GM18526 (cell line): ENCODE results near the gene DACT2.

Experiments
- POLR2A ChIP-seq: IDR thresholded peaks from 3 replicates; pipeline ENCODE4 v1.6.1; 2011; ENCODE audit not compliant: insufficient read length; ENCODE audit errors: extremely low read depth

Gene DACT2

DNA sequence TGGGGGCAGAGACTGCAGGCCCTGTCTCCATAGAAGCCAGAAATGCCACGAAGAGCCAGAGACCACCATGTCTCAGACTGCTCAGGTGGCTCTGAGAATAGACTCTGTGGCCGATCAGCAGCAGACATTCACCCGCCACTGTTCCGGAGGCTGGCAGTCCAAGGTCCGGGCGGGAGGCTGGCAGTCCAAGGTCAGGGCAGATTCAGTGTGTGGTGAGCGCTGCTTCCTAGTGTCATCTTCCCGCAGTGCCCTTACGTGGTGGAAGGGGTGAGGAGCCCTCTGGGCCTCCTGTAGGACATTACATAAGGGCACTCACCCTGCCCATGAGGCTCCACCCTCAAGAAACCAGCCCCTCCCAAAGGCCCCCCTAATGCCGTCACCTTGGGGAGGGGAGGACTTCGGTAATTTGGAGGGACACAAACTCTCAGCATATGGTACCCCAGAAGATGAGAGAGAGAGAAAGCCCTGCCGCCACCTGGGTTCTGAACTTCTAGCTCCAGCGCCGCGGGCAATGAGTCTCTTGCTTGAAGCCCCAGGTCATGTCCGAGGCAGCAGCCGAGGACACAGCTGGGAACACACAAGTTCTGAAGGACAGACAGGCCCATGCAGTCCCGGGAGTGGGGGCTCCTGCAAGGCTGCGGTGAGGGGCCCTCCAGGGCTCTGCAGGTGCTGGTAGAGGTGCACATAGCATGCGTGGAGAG, 36.4 kb downstream of the DACT2 start:
- no peak for TF ChIP-seq POLR2A

DNA sequence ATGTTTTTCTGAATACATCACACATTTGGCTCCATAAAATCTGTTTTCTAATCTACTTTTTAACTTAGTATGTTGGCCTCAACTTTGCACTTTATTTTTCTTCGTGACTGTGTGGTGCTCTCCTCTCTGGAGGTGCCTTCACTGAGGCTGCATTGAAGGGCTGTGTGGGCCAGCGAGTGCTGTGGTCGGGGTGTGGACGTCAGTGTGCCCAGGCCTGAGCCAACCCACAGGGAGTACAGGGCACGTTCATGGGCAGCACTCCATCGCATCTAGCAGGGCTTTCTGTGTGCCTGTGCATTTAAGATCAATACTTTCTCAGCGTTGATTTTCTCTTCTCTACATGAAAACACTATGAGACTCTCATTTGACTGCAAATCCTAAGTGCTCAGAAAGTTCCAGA, 37.8 kb downstream of the DACT2 start:
- no peak for TF ChIP-seq POLR2A

DNA sequence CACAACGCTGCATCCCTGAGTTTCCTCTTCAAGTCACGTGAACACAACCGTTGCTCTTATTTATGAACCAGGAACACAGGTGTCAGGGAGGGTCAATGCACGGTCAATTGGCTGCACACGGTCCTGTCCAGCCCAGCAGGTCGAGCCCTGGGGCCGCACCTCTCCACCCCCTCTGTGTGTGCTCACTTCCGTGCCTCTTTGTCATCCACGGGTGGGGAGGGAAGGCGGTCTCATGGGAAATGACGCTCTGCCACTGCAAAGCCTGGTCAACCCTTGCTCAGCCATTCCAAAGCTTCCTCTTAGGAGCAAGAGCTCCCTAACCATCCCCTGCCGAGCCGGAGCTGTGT, 38.7 kb downstream of the DACT2 start:
- TF ChIP-seq POLR2A, result no peak

DNA sequence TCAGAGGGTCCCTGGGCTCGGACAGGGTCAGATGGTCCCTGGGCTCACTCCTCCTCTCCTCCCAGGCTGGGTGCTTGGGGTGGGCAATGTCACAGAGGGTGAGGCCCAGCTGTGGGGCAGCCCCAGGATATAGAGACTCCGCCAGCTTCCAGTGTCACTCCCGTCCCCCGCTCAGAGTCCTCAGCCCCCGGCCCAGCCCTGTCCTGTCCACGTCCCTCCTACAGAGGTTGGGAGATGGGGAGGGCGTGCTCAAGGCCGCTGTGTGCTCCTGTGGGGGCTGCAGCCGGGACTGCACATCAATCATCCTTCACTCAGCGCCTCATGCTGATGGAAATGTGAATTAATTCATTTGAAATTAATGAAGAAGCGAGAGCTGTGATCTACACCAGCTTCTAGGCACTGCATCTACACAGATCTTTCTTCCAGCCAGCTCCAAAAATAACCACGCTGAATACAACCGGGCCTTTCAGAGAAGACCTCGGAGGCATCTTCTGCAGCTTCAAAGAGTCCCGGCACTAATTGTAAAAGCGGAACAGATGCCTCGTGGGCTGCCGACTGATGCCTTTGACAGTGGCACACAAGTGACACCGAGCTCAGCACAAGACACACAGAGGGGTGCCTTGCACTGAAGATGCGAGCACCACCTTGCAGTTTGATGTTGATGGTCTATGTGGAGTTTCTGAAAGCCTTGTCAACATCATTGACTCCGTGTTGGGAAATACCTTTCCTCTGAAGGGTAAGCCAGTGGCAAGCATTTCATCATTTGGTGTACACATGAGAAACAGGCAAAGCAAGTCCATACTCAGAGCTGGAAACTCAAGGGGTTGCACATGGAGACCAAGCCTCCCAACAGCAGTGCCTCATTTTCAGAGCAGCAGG, 39.3 kb downstream of the DACT2 start:
- TF ChIP-seq POLR2A, result no peak

DNA sequence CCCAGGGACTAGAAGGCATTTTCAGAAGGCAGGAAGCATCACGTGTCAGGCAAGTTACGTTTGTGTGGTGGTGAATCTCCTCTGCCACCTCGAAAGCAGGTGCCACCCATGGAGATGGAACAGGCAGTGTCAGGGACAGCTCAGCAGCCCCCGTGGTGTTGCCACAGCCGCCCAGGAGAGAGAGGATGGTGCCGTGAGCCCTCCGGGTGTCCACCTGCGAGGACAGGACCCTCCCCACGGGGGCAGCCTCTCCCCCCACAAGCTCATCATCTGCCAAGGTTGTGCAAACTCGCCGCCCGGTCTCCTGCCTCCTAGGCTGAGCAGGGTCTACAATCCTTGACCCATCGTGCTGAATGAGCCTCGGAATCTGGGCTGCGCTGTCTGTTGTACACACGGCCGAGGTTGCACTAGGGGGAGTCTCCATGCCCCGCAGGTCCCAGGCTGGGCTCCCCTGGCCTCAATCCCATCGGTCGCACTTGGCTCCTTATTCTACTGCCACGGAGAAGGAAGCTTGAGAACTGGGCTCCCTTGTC, 40.1 kb downstream of the DACT2 start:
- TF ChIP-seq POLR2A, result no peak

DNA sequence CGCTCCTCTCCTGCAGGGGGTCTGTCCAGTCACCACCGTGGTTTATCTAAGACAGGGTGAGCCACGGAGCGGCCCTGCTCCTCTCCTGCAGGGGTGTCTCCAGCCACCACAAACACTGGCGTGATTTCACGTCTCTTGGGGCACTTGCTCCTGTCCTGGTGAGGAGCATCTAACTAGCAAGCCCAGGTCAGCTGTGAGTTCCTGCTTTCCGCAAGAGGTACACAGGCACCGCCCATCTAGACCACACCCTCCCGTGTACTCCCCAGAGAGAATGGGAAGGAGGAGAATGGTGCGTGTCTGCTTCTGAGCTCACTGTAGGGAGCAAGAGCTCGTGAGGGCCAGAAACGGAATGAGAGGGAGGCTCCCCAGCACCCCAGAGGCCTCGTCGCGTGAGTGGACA, 40.7 kb downstream of the DACT2 start:
- TF ChIP-seq POLR2A, result no peak

DNA sequence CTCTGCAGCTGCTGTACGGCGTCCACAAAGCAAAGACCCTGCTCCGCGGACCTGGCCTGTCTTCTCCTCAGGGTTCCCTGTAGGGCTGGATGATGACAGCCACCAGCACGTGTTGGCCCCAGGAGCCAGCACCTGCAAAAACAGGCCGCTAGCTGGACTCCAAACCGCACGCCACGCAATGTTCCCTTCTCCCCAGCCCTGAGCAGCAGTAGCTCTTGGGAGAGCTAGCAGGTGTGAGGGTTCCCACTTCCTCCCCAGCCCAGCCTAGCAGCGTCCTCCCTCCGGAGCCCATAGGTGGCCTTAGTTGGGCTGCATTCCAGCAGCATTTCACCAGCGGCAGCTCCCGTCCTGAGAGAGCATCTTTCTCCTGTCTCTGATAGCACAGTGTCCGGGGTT, 42.3 kb downstream of the DACT2 start:
- TF ChIP-seq POLR2A, result no peak

DNA sequence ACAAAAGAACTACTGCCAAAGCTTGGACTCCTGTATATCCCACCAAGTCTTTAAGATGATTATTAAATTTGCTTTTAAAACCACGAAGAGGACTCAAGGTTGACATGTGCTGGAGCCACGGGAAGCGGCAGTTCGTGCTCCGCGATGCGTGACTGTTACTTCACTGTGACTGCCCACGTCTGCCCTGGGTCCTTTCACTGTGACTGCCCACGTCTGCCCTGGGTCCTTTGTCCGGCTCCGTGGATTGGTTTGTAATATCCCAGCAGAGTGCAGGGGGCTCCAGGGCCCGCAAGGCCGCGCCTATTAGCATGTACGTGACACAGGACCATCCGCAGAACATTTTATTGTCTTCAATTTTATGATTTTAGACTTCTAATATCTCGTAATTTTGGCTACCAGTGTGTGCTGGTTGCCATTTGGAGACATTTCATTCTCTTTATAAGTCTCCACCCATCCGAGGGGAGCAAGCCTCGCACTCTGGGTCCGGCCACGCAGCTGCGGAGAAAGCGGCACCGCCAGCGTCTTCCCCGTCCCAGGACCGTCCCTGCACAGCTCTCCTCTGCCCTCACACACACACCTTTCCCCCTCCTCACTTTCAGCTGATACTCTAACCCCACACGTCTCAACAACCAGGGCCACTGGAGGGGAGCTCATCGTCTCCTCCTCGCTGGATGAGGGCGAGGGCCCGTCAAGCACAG, 42.9 kb downstream of the DACT2 start:
- TF ChIP-seq POLR2A, result no peak

DNA sequence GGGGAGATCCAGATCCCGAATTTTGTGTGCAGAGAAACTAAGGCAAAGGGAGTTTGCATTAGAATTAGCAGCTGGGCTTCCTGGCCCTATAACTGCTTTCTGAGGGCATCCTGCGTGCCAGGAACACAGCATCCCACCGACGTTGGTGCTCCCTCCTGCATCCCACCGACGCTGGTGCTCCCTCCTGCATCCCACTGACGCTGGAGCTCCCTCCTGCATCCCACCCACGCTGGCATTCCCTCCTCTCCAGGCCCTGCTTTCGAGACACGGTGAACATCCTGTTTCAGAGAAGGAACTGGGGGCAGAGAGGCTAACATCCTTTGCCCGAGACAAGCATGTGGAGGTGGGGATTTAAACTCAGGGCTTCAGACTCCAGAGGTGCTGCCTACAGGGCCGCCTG, 44.4 kb downstream of the DACT2 start:
- TF ChIP-seq POLR2A, result no peak

DNA sequence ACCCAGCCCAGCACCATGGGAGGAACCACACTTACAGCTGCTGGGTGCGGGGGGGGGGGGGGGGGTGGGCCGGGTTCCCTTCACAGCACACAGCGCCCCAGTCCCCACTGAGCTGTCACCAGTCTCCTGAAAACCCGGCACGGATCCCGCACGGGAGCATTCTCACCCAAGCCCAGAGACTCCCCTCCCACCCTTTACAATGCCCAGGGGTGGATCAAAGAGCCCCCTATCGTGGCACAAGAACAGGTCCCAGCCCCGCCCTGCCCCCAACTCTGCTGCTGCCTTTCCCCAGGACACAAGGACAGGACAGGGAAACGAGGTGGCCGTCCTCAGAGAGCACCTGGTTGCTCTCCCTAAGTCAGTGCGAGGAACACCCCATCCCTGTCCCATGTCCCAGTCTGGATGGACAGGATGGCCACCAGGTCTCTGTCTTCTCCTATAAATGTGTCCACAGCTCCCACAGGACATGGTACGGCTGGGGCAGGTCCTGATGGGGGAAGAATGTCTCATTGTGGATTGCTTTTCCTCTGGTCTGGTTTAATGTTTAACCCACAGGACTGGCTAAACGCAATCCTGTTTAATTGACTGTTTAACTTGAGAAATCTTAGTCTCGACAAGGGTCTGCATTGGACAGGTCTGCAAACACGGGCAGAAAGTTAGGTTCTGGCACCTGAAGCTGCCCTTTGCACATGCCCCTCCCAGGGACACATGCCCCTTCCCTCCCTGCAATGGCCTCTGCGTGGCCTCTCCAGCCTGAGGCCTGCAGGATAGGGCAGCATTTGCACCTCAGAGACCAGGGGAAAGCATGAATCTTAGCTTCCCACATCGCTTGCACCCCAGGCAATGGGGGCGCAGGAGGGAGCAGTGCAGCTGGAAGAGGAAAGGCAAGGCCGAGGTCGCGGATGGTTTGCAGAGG, 45.3 kb downstream of the DACT2 start:
- TF ChIP-seq POLR2A, result no peak

DNA sequence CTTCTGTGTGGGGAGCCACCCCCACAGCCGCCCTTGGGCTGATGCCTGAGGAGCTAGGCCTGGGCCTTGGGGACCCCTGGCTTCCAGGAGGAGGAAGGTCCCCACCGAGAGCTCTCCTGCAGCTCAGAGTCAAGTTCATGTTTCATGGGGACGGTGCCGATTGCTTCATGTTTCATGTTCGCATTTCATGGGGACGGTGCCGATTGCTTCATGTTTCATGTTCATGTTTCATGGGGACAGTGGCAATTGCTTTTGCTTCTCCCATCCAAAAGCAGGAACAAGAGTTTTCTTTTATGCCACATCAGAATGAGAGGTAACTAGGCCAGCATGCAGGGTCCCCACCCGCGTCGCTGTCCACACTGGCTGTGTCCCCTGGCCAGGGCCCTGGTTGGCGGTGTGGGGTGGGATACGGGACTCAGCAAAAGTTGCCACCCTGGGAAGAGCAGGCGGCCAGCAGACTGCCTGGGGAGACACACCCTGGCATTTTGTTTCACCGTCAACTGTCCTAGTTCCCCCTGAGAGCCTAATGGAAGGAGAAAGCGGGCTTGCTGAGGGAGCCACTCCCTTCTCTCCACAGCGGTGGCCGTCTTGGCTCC, 46.0 kb downstream of the DACT2 start:
- TF ChIP-seq POLR2A, result no peak

DNA sequence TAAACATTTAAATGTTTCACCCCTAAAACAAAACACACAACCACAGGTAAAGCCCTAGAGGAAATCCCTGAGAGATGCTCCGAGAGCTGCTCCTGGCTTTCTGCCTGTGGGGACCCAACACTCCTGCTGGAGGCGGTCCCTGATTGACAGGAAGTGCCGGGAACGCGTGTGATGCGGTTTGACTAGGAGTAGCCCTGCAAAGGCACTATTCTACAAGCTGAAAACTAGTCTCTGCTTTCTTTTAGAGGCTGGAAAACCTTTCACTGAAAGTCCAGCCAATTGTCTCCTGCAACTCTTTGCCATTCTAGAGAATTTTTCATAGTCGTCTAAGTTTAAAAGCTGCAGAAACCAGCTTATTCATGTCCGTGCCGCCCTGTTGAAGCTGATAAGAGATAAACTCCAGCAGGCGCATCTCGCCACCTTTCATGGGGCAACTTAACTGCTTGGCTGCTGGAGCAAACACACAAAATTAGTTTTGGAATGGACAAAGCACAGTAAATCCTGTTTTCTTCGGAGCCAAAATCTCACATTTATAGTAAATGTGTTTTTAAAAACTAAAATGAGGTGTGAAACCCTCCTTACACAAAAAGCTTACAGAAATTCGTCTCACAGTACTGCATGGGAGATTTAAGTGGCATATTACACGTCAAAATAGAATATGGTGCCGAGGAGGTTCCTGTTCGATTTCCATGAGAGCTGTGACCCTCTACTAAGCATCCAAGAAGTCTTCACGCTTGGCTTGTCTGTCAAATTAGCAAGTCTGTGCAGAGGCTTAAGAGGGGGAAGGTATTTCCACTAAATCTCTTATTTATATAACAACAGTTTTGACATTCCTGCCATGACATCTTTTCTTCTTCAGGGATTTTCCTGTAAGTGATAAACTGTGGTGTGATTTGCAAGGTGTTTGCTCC, 46.9 kb downstream of the DACT2 start:
- TF ChIP-seq POLR2A, result no peak

DNA sequence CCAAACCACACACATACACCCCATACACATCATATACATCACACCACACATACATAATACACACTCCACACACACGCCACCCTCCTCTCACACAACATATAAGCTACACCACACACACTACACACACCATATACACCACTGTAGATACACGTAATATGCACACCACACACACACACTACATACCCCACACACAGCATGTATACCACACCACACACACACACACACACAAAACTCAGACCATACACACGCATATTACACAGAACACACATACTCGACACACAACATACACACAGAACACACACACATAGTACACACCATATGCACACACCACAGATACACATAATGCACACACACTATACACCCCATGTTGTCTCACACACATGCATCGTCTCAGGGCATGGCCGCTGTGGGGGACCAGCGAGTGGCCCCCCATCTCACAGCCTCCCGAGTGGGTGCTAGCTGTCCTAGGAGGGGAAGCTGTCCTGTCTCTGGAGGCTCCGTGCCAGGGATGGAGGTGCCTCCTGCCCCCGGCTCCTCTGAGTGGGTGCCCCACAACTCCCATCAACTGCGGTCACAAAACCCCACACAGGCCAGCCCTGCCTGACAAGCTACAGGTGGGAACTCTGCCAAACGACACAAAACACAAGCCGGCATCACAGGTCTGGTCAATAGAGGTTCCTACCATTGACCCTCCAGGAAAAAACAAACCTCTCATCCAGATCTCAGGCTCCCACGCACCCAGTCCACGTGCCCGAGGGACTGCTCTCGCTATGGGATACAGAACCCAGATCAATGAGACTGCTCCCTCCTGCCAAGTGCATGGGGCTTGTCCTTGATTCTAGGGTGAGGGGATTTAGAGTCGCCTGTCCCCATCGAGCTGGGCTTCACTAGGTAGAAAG, 49.1 kb downstream of the DACT2 start:
- no peak for TF ChIP-seq POLR2A
